ENCODE results near the gene CD4. TPM values are rescaled to one million over a fixed set of nuclear protein-coding genes. Genes with fewer than 3 reads are reported as not detected.
A peak's percentile ranks its signal among the peaks of the same experiment; 100 is the strongest.

The CD4 gene
- total and polyA plus RNA-seq, 2 donors (not counting 1 experiment from before 2014, with no cell fraction given) = 27.2 to 152 TPM

- H2AFZ ChIP-seq (ENCODE audit: low read length) = no peak overlapping the region
- H3K79me2 ChIP-seq (ENCODE audit: control insufficient read depth, insufficient read depth, low read length) = no peaks in the 10 kb centered on the region
- H3K36me3 ChIP-seq (ENCODE audit: control insufficient read depth, insufficient read depth, low read length) = peaks cover 7% of the 10 kb centered on the region
- no peaks in the 10 kb centered on the region for H3K9me3 ChIP-seq (ENCODE audit: control insufficient read depth, insufficient read depth, low read depth, low read length)
- peaks cover 2% of the 10 kb centered on the region for H3K27me3 ChIP-seq (ENCODE audit: control insufficient read depth, insufficient read depth, low read length)
- H3K4me3 ChIP-seq (replicated peaks in 1 of 4; ENCODE audit: control extremely low read depth in 1 of 4, insufficient read depth in 1 of 4, low read depth in 3 of 4, low read length in 4 of 4) = no peak overlapping the region
- H3K4me2 ChIP-seq (ENCODE audit: extremely low read depth, insufficient read depth, low read length) = no peak overlapping the region
- DNase-seq (ENCODE audit: low read depth in 2 of 2) = no peak
- no peaks in the 10 kb centered on the region for H4K20me1 ChIP-seq (ENCODE audit: control insufficient read depth, extremely low read depth, insufficient read depth, low read length)
- peaks cover 16% of the 10 kb centered on the region for H3K4me1 ChIP-seq (ENCODE audit: control insufficient read depth, extremely low read depth, insufficient read depth, low read length)
- H3K9ac ChIP-seq (ENCODE audit: insufficient read depth, low read length) = no peak overlapping the region
- H3K27ac ChIP-seq (ENCODE audit: insufficient read depth, low read length) = no peak overlapping the region
- TF ChIP-seq EZH2 (IDR thresholded peaks at IDR 0.05; ENCODE audit: low read length, missing control alignments) = no peak
- TF ChIP-seq CTCF (conservative IDR thresholded peaks at IDR 0.05 in 1 of 2, IDR thresholded peaks at IDR 0.05 in 1 of 2; ENCODE audit: low read depth in 1 of 2, low read length in 2 of 2) = no peak
These were observed 30.8 kb downstream of the CD4 start for GRCh38 chr12:6820166-6820565.

- TF ChIP-seq EZH2 (IDR thresholded peaks at IDR 0.05; ENCODE audit: low read length, missing control alignments) (no peak), CTCF (conservative IDR thresholded peaks at IDR 0.05 in 1 of 2, IDR thresholded peaks at IDR 0.05 in 1 of 2; ENCODE audit: low read depth in 1 of 2, low read length in 2 of 2) (no peak)
- Histone ChIP-seq H3K4me2 (ENCODE audit: extremely low read depth, insufficient read depth, low read length) (peak within 1 kb of the TSS; percentile 93), H3K27ac (ENCODE audit: insufficient read depth, low read length) (no peak within 1 kb of the TSS), H3K4me3 (replicated peaks in 1 of 4; ENCODE audit: control extremely low read depth in 1 of 4, insufficient read depth in 1 of 4, low read depth in 3 of 4, low read length in 4 of 4) (peak within 1 kb of the TSS; percentile 36 to 72 (median 55)), H3K79me2 (ENCODE audit: control insufficient read depth, insufficient read depth, low read length) (no peaks in the 10 kb centered on the region), H3K4me1 (ENCODE audit: control insufficient read depth, extremely low read depth, insufficient read depth, low read length) (peaks cover 18% of the 10 kb centered on the region), H3K27me3 (ENCODE audit: control insufficient read depth, insufficient read depth, low read length) (peaks cover 2% of the 10 kb centered on the region), H3K9me3 (ENCODE audit: control insufficient read depth, insufficient read depth, low read depth, low read length) (no peaks in the 10 kb centered on the region), H3K36me3 (ENCODE audit: control insufficient read depth, insufficient read depth, low read length) (peaks cover 10% of the 10 kb centered on the region), H2AFZ (ENCODE audit: low read length) (no peak within 1 kb of the TSS), H4K20me1 (ENCODE audit: control insufficient read depth, extremely low read depth, insufficient read depth, low read length) (no peaks in the 10 kb centered on the region), H3K9ac (ENCODE audit: insufficient read depth, low read length) (peak within 1 kb of the TSS; percentile 48)
- DNase-seq (ENCODE audit: low read depth in 2 of 2) = peak; percentile 61 to 65
These were observed 32.5 kb downstream of the CD4 start, which contains the start of gene GPR162 for GRCh38 chr12:6821591-6822425. Gene GPR162, plus strand, starts transcription at chr12:6821821. Its CDS starts 2,078 bp downstream, at chr12:6823899.

GRCh38 chr12:6822426-6823135, 33.3 kb downstream of the CD4 start:
- Histone ChIP-seq H3K4me1 (ENCODE audit: control insufficient read depth, extremely low read depth, insufficient read depth, low read length) (peaks cover 24% of the 10 kb centered on the region), H4K20me1 (ENCODE audit: control insufficient read depth, extremely low read depth, insufficient read depth, low read length) (no peaks in the 10 kb centered on the region), H3K9me3 (ENCODE audit: control insufficient read depth, insufficient read depth, low read depth, low read length) (no peaks in the 10 kb centered on the region), H3K79me2 (ENCODE audit: control insufficient read depth, insufficient read depth, low read length) (no peaks in the 10 kb centered on the region), H3K36me3 (ENCODE audit: control insufficient read depth, insufficient read depth, low read length) (peaks cover 9% of the 10 kb centered on the region), H3K9ac (ENCODE audit: insufficient read depth, low read length) (no peak overlapping the region), H3K4me2 (ENCODE audit: extremely low read depth, insufficient read depth, low read length) (peak overlapping the region; percentile 93), H3K27ac (ENCODE audit: insufficient read depth, low read length) (no peak overlapping the region), H3K4me3 (replicated peaks in 1 of 4; ENCODE audit: control extremely low read depth in 1 of 4, insufficient read depth in 1 of 4, low read depth in 3 of 4, low read length in 4 of 4) (peak overlapping the region in 3 of 4 experiments; percentile 36 to 72 (median 62)), H3K27me3 (ENCODE audit: control insufficient read depth, insufficient read depth, low read length) (peaks cover 2% of the 10 kb centered on the region), H2AFZ (ENCODE audit: low read length) (no peak overlapping the region)
- no peak for DNase-seq (ENCODE audit: low read depth in 2 of 2)
- TF ChIP-seq CTCF (conservative IDR thresholded peaks at IDR 0.05 in 1 of 2, IDR thresholded peaks at IDR 0.05 in 1 of 2; ENCODE audit: low read depth in 1 of 2, low read length in 2 of 2) (no peak), EZH2 (IDR thresholded peaks at IDR 0.05; ENCODE audit: low read length, missing control alignments) (no peak)

Data from fibroblast of lung (primary cell).